ENCODE results near the gene HTT-AS.

GRCh38 chr4:3029464-3029863 lies 44.9 kb downstream of the HTT-AS start:
- TF ChIP-seq EZH2 (IDR thresholded peaks at IDR 0.05; ENCODE audit: borderline replicate concordance, insufficient read depth, low read length, poor library complexity, severe bottlenecking): no peak
- TF ChIP-seq CTCF (IDR thresholded peaks at IDR 0.05; ENCODE audit: poor library complexity, severe bottlenecking): no peak
- TF ChIP-seq EP300 (conservative IDR thresholded peaks at IDR 0.05; ENCODE audit: poor library complexity, severe bottlenecking): no peak

Data from neural cell (in vitro differentiated cells).